ENCODE data around the gene SLC27A2.

Gene SLC27A2

GRCh38 chr15:50180091-50180490 is 1.9 kb upstream of the SLC27A2 start:
- H3K27ac ChIP-seq: no peak overlapping the region
- TF ChIP-seq CTCF (IDR thresholded peaks at IDR 0.05): no peak
- no peak for TF ChIP-seq ZFX (IDR thresholded peaks at IDR 0.05; ENCODE audit: borderline replicate concordance)

- TF ChIP-seq CTCF (IDR thresholded peaks at IDR 0.05): no peak
- TF ChIP-seq ZFX (IDR thresholded peaks at IDR 0.05; ENCODE audit: borderline replicate concordance): no peak
Observed at GRCh38 chr15:50180582-50180981, 1.4 kb upstream of the SLC27A2 start.

GRCh38 chr15:50181201-50181968 is 611 bp upstream of the SLC27A2 start:
- no peak for TF ChIP-seq ZFX (IDR thresholded peaks at IDR 0.05; ENCODE audit: borderline replicate concordance)
- H3K27ac ChIP-seq: no peak overlapping the region

More at GRCh38 chr15:50180582-50180981, 1.4 kb upstream of the SLC27A2 start:
- H3K27ac ChIP-seq: no peak overlapping the region

- TF ChIP-seq CTCF (IDR thresholded peaks at IDR 0.05) (0 out of 2 replicates have a peak, but pooled peaks have one; percentile 28), ZFX (IDR thresholded peaks at IDR 0.05; ENCODE audit: borderline replicate concordance) (no peak)
- H3K27ac ChIP-seq: no peak overlapping the region
Observed at GRCh38 chr15:50182219-50183013, 420 bp downstream of the SLC27A2 start.

- TF ChIP-seq ZFX (IDR thresholded peaks at IDR 0.05; ENCODE audit: borderline replicate concordance) (no peak), CTCF (IDR thresholded peaks at IDR 0.05) (no peak)
- H3K27ac ChIP-seq: no peak overlapping the region
Observed at GRCh38 chr15:50183112-50183794, 1.3 kb downstream of the SLC27A2 start.

- TF ChIP-seq ZFX (IDR thresholded peaks at IDR 0.05; ENCODE audit: borderline replicate concordance) (no peak), CTCF (IDR thresholded peaks at IDR 0.05) (no peak)
- H3K27ac ChIP-seq: no peak overlapping the region
Observed at GRCh38 chr15:50184863-50185504, 3.0 kb downstream of the SLC27A2 start.

- TF ChIP-seq ZFX (IDR thresholded peaks at IDR 0.05; ENCODE audit: borderline replicate concordance) (no peak), CTCF (IDR thresholded peaks at IDR 0.05) (no peak)
- no peak overlapping the region for H3K27ac ChIP-seq
Observed at GRCh38 chr15:50186090-50186489, 4.1 kb downstream of the SLC27A2 start.

All from 22Rv1 (cell line).